Thyroid gland (tissue), 4 donors: ENCODE measurements around the gene COL24A1.
"Not testable (repeated sequence)": the region's sequence is repeated elsewhere in the genome, so short reads cannot be mapped to it uniquely, and the experiment has no call there.

ENCODE experiments used
- CTCF ChIP-seq, 6 experiments: fragments of 200-600 bp in 3 of 6; fragments of 450-650 bp in 3 of 6; sonication (generic) in 3 of 6; IDR thresholded peaks; one replicate each; pipeline ENCODE4 v1.5.1; 2016 to 2019; ENCODE audit warnings: antibody characterized with exemption in 6 of 6, mild to moderate bottlenecking in 2 of 6, inconsistent platforms in 1 of 6, moderate library complexity in 1 of 6
- POLR2A ChIP-seq, 2 donors: fragments of 450-650 bp; IDR thresholded peaks; one replicate each; pipeline ENCODE4 v1.6.1; 2017; ENCODE audit warnings: antibody characterized with exemption in 2 of 2, mild to moderate bottlenecking in 2 of 2, moderate library complexity in 1 of 2

GRCh38 chr1:85955218-85955617 lies 201.4 kb downstream of the COL24A1 start:
- TF ChIP-seq POLR2A, CTCF (IDR thresholded peaks at IDR 0.05): not testable (repeated sequence)
